OCI-LY7 (cell line): ENCODE measurements around the gene PPP6C. TPM values are rescaled to one million over a fixed set of nuclear protein-coding genes. Genes with fewer than 3 reads are reported as not detected.

ENCODE experiments used
- BruUV-seq: library from RNA; stranded (reverse); fragments of 400-500 nt; replicated peaks from 2 replicates; lab custom pipeline; 2021; lab: Mats Ljungman, UMichigan
- CTCF ChIA-PET: fragments of 300-600 bp; sonication (Branson Sonifier 250); formaldehyde crosslinking; loops from one replicate; lab custom pipeline; 2022; ENCODE audit warnings: antibody characterized with exemption; ENCODE audit not compliant: unreplicated experiment; lab: Charles Lee
- POLR2A ChIA-PET: fragments of 300-600 bp; sonication (Branson Sonifier 250); formaldehyde crosslinking; loops from one replicate; lab custom pipeline; 2022; ENCODE audit warnings: antibody characterized with exemption; lab: Charles Lee
- DNase-seq: peaks from one replicate; pipeline ENCODE4 v3.0.0-alpha.2; 2015; ENCODE audit warnings: low spot score
- H2AFZ ChIP-seq: fragments of 200-600 bp; sonication (generic), shearing (Covaris generic); 2 replicates; pipeline ENCODE4 v1.6.1; 2014; ENCODE audit warnings: mild to moderate bottlenecking, antibody characterized with exemption, low read length, moderate library complexity
- H3K27ac ChIP-seq: fragments of 200-600 bp; sonication (generic); 2 replicates; pipeline ENCODE4 v1.5.1; 2014; ENCODE audit warnings: mixed run types, low read depth, mild to moderate bottlenecking, moderate library complexity, low read length, inconsistent platforms; ENCODE audit not compliant: poor library complexity, severe bottlenecking
- H3K36me3 ChIP-seq: fragments of 200-600 bp; sonication (generic); 2 replicates; pipeline ENCODE4 v1.6.1; 2014; ENCODE audit warnings: mild to moderate bottlenecking, antibody characterized with exemption, low read length, moderate library complexity, mixed read lengths; ENCODE audit not compliant: insufficient read depth
- H3K4me1 ChIP-seq: fragments of 200-600 bp; sonication (generic); 2 replicates; pipeline ENCODE4 v1.5.1; 2014; ENCODE audit warnings: mild to moderate bottlenecking, low read length; ENCODE audit not compliant: insufficient read depth, poor library complexity, severe bottlenecking
- H3K4me2 ChIP-seq: fragments of 200-600 bp; sonication (generic); 2 replicates; pipeline ENCODE4 v1.6.1; 2014; ENCODE audit warnings: mild to moderate bottlenecking, low read length
- H3K4me3 ChIP-seq: fragments of 200-600 bp; sonication (generic); 2 replicates; pipeline ENCODE4 v1.5.1; 2014; ENCODE audit warnings: mild to moderate bottlenecking, low read depth, low read length; ENCODE audit not compliant: poor library complexity, severe bottlenecking
- H3K79me2 ChIP-seq: fragments of 200-600 bp; sonication (generic); 2 replicates; pipeline ENCODE4 v1.6.1; 2016; ENCODE audit warnings: low read depth, mild to moderate bottlenecking, low read length, moderate library complexity, mixed read lengths; ENCODE audit not compliant: insufficient read depth
- H3K9me2 ChIP-seq: fragments of 200-600 bp; sonication (generic); 2 replicates; pipeline ENCODE4 v1.6.1; 2016; ENCODE audit warnings: mild to moderate bottlenecking, low read length, mixed read lengths; ENCODE audit not compliant: insufficient read depth
- H3K9me3 ChIP-seq: fragments of 200-600 bp; sonication (generic); 2 replicates; pipeline ENCODE4 v1.6.1; 2014; ENCODE audit warnings: mild to moderate bottlenecking, mixed run types, low read length, mixed read lengths
- H4K20me1 ChIP-seq: fragments of 200-600 bp; sonication (generic); 2 replicates; pipeline ENCODE4 v1.6.1; 2014; ENCODE audit warnings: mild to moderate bottlenecking, antibody characterized with exemption, low read length, moderate library complexity, mixed read lengths; ENCODE audit not compliant: insufficient read depth
- EZH2phosphoT487 ChIP-seq: fragments of 200-600 bp; sonication (generic); IDR thresholded peaks from 2 replicates; pipeline ENCODE4 v1.6.1; 2018; ENCODE audit warnings: low read depth, borderline replicate concordance, mild to moderate bottlenecking, mixed run types, antibody characterized with exemption, low read length, moderate library complexity, mixed read lengths
- intact Hi-C: fragments of 100-400 bp; cut with micrococcal nuclease; formaldehyde crosslinking; loops from one replicate; pipeline ENCODE4 v1.10.0; 2022; ENCODE audit not compliant: unreplicated experiment
- total RNA-seq, 2 experiments: library from RNA; depleted of rRNA in 1 of 2; stranded (reverse); fragments of >200 nt in 1 of 2; shearing (Covaris generic) in 1 of 2; gene quantifications; 2 replicates each; pipeline ENCODE4 v1.2.3, GENCODE V29; 2014 to 2022
- TF ChIP-seq, protein P1 (sequence below): fragments of 200-600 bp; sonication (generic); conservative IDR thresholded peaks from 2 replicates; pipeline ENCODE4 v1.5.1; 2014; ENCODE audit warnings: mild to moderate bottlenecking, antibody characterized with exemption, low read length, moderate library complexity, mixed read lengths

PPP6C gene
- total RNA-seq, 2 experiments from 2014 or later = 21.4 to 55.1 TPM

DNA sequence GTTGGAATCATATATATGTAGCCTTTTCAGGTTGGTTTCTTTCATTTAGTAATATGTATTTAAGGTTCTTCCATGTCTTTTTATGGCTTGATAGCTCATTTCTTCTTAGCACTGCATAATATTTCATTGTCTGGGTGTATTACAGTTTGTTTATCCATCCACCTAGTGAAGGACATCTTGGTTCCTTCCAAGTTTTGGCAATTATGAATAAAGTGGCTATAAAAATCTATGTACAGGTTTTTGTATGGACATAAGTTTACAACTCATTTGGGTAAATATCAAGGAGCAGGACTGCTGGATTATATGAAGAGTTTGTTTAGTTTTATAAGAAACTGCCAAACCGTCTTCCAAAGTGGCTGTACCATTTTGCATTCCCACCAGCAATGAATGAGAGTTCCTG lies 11.7 kb downstream of the PPP6C start:
- TF ChIP-seq EZH2phosphoT487 = no peak
- TSS peak; percentile 25 for BruUV-seq
- Histone ChIP-seq H3K9me3 (peaks cover 9% of the 10 kb centered on the region; the same call in 1 of the 2 replicates), H2AFZ (no peak overlapping the region), H3K4me3 (no peak overlapping the region), H3K9me2 (no peaks in the 10 kb centered on the region), H3K27ac (no peak overlapping the region), H3K4me1 (no peaks in the 10 kb centered on the region), H3K36me3 (peaks cover 36% of the 10 kb centered on the region), H4K20me1 (no peaks in the 10 kb centered on the region), H3K79me2 (peaks cover 90% of the 10 kb centered on the region), H3K4me2 (no peak overlapping the region)
- CTCF ChIA-PET = no interaction called here
- POLR2A ChIA-PET = no interaction called here
- no peak for DNase-seq
- intact Hi-C loops = no loop called here

DNA sequence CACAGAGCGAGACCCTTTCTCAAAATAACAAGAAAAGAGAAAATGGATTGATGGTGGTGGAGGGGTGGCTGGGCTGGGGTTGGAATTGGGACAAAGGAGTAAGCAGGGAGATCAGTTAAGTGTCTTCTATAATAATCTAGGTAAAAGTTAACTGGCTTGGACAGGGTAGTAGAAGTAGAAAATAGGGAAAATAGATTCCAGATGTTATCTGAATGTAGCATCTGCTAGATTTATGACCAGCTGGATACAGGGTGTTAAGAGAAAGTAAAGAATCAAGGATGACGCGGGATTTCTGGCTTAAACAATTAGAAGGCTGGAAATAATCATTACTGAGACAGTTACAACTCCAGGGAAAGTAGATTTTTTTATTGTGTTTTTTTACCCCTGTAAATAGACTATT lies 13.0 kb downstream of the PPP6C start:
- ChIA-PET POLR2A (no interaction called here), CTCF (no interaction called here)
- H3K27ac ChIP-seq = no peak overlapping the region
- no peak overlapping the region for H3K4me3 ChIP-seq
- TF ChIP-seq, protein P1, sequence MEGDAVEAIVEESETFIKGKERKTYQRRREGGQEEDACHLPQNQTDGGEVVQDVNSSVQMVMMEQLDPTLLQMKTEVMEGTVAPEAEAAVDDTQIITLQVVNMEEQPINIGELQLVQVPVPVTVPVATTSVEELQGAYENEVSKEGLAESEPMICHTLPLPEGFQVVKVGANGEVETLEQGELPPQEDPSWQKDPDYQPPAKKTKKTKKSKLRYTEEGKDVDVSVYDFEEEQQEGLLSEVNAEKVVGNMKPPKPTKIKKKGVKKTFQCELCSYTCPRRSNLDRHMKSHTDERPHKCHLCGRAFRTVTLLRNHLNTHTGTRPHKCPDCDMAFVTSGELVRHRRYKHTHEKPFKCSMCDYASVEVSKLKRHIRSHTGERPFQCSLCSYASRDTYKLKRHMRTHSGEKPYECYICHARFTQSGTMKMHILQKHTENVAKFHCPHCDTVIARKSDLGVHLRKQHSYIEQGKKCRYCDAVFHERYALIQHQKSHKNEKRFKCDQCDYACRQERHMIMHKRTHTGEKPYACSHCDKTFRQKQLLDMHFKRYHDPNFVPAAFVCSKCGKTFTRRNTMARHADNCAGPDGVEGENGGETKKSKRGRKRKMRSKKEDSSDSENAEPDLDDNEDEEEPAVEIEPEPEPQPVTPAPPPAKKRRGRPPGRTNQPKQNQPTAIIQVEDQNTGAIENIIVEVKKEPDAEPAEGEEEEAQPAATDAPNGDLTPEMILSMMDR = no peak
- TF ChIP-seq EZH2phosphoT487 = no peak
- H3K79me2 ChIP-seq = peaks cover 90% of the 10 kb centered on the region
- H3K9me3 ChIP-seq = no peaks in the 10 kb centered on the region
- no peak overlapping the region for H2AFZ ChIP-seq
- H3K36me3 ChIP-seq = peaks cover 33% of the 10 kb centered on the region
- 0 out of 2 replicates have a peak, but pooled peaks cover 5% of the 10 kb centered on the region for H4K20me1 ChIP-seq
- no peak overlapping the region for H3K4me2 ChIP-seq
- no peaks in the 10 kb centered on the region for H3K4me1 ChIP-seq
- intact Hi-C loops = no loop called here
- DNase-seq = no peak
- H3K9me2 ChIP-seq = no peaks in the 10 kb centered on the region
- BruUV-seq = no TSS peak

DNA sequence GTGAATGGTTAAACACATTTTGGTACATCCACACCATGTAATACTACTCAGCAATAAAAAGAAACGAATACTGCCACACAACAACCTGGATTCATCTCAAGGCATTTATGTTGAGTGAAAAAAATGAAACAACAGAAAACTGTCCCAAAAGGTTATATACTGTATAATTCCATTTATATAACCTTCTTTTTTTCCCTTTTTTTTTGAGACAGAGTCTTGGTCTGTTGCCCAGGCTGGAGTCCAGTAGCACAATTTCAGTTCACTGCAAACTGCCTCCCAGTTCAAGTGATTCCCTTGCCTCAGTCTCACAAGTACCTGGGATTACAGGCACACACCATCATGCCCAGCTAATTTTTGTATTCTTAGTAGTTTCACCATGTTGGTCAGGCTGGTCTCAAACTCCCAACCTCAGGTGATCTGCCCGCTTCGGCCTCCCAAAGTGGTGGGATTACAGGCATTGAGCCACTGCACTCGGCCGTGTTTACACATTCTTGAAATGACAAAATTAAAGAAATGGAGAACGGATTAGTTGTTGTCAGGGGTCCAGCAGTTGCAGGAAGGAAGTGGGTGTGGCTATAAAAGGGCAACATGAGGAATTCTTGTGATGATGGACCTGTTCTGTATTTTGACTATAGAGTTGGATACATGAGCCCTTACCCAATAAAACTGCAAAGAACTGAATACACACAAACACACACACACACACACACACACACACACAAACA lies 17.4 kb downstream of the PPP6C start:
- intact Hi-C loops = no loop called here
- Histone ChIP-seq H3K9me2 (no peaks in the 10 kb centered on the region), H3K36me3 (peaks cover 56% of the 10 kb centered on the region), H3K4me2 (no peak overlapping the region), H3K27ac (no peak overlapping the region), H3K9me3 (no peaks in the 10 kb centered on the region), H2AFZ (no peak overlapping the region), H3K79me2 (peaks cover 59% of the 10 kb centered on the region), H4K20me1 (0 out of 2 replicates have a peak, but pooled peaks cover 5% of the 10 kb centered on the region), H3K4me1 (no peaks in the 10 kb centered on the region), H3K4me3 (no peak overlapping the region)
- CTCF ChIA-PET = no interaction called here
- POLR2A ChIA-PET = no interaction called here
- DNase-seq = no peak
- no TSS peak for BruUV-seq
- TF ChIP-seq, protein P1 = no peak
- no peak for TF ChIP-seq EZH2phosphoT487
